NCI-H1694 (cell line): ENCODE results near the gene UTP15.

Experiments
- DNase-seq: peaks from one replicate; lab custom pipeline; 2025; lab: John Stamatoyannopoulos, UW

UTP15 gene

GRCh38 chr5:73565139-73565968 lies at the start of gene UTP15, which contains the start of gene ANKRA2:
Gene UTP15, plus strand, starts transcription at chr5:73565743. Its CDS starts 1,602 bp downstream, at chr5:73567345.
Gene ANKRA2, minus strand, starts transcription at chr5:73565639. Its CDS starts 2,758 bp downstream, at chr5:73562881.
- peak; percentile 82 for DNase-seq

GRCh38 chr5:73519531-73520283 lies 45.8 kb upstream of the UTP15 start:
- peak; percentile 75 for DNase-seq

- no peak for DNase-seq
Measured at GRCh38 chr5:73522989-73523388, 42.6 kb upstream of the UTP15 start.

GRCh38 chr5:73523861-73524260 lies 41.7 kb upstream of the UTP15 start:
- DNase-seq = no peak

GRCh38 chr5:73525606-73526203 lies 39.8 kb upstream of the UTP15 start:
- no peak for DNase-seq

- no peak for DNase-seq
Measured at GRCh38 chr5:73528248-73528647, 37.3 kb upstream of the UTP15 start.

- DNase-seq = no peak
Measured at GRCh38 chr5:73529081-73529480, 36.5 kb upstream of the UTP15 start.

- DNase-seq = no peak
Measured at GRCh38 chr5:73531356-73531755, 34.2 kb upstream of the UTP15 start.

- DNase-seq = no peak
Measured at GRCh38 chr5:73532195-73532594, 33.3 kb upstream of the UTP15 start.

GRCh38 chr5:73534011-73534644 lies 31.4 kb upstream of the UTP15 start:
- DNase-seq = no peak

- DNase-seq = no peak
Measured at GRCh38 chr5:73534971-73535370, 30.6 kb upstream of the UTP15 start.

- DNase-seq = no peak
Measured at GRCh38 chr5:73539730-73540129, 25.8 kb upstream of the UTP15 start.

GRCh38 chr5:73540192-73540591 lies 25.4 kb upstream of the UTP15 start:
- DNase-seq = no peak

- DNase-seq = no peak
Measured at GRCh38 chr5:73542020-73542419, 23.5 kb upstream of the UTP15 start.

GRCh38 chr5:73544429-73545402 lies 20.8 kb upstream of the UTP15 start:
- no peak for DNase-seq

- DNase-seq = no peak
Measured at GRCh38 chr5:73545403-73545779, 20.2 kb upstream of the UTP15 start.

- DNase-seq = no peak
Measured at GRCh38 chr5:73550016-73550415, 15.5 kb upstream of the UTP15 start.

GRCh38 chr5:73552642-73553041 lies 12.9 kb upstream of the UTP15 start:
- no peak for DNase-seq

- no peak for DNase-seq
Measured at GRCh38 chr5:73558950-73559349, 6.6 kb upstream of the UTP15 start.

GRCh38 chr5:73564018-73564417 lies 1.5 kb upstream of the UTP15 start:
- no peak for DNase-seq

- DNase-seq = no peak
Measured at GRCh38 chr5:73564675-73565074, 868 bp upstream of the UTP15 start.
